Activated naive CD8-positive, alpha-beta T cell treated with anti-CD3 and anti-CD28 coated beads, Interleukin-2, amount 50 U/mL, for 24 hours (primary cell): ENCODE results near the gene KCTD16.

Experiments used
- ATAC-seq: fragments of 150-1000 bp; cut with Tn5 transposase; one replicate; pipeline ENCODE4 v1.10.0; 2021
- DNase-seq: peaks from one replicate; pipeline ENCODE4 v3.0.0; 2021
- H3K27ac Mint-ChIP-seq: one replicate; pipeline ENCODE4 v1.8.0; 2021; ENCODE audit warnings: mild to moderate bottlenecking, mixed read lengths
- H3K27me3 Mint-ChIP-seq: one replicate; pipeline ENCODE4 v1.8.0; 2021; ENCODE audit warnings: mixed read lengths
- H3K36me3 Mint-ChIP-seq: one replicate; pipeline ENCODE4 v1.8.0; 2021; ENCODE audit warnings: low read depth, mixed read lengths
- H3K4me1 Mint-ChIP-seq: one replicate; pipeline ENCODE4 v1.8.0; 2021; ENCODE audit warnings: mixed read lengths
- H3K4me3 Mint-ChIP-seq: one replicate; pipeline ENCODE4 v1.8.0; 2021; ENCODE audit warnings: mild to moderate bottlenecking, moderate library complexity, mixed read lengths
- H3K9me3 Mint-ChIP-seq: one replicate; pipeline ENCODE4 v1.8.0; 2021; ENCODE audit warnings: mixed read lengths

Gene KCTD16

DNA sequence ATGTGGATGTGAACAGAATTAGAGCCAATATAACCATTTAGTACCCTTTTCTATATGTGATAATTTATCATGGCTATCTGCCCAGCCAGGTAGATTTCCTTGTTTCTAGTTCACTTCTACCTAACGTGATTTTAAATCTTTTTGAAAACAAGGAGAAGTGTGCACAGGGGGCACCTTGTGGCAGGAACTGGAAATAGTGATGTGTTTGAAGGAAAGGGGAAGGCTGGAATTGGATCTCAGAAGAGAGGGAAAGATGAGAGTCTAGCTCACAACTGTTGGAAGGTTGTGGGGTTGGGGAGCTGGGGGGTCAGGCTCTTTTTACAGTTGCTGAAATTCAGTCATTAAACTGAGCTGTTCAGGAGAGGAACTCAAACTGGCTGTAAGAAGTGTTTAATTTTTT, 219.5 kb downstream of the KCTD16 start:
- no peak overlapping the region for H3K4me3 Mint-ChIP-seq
- peaks cover 3% of the 10 kb centered on the region for H3K9me3 Mint-ChIP-seq
- no peaks in the 10 kb centered on the region for H3K4me1 Mint-ChIP-seq
- no peaks in the 10 kb centered on the region for H3K36me3 Mint-ChIP-seq
- no peak for DNase-seq
- H3K27me3 Mint-ChIP-seq, result no peaks in the 10 kb centered on the region
- H3K27ac Mint-ChIP-seq, result no peak overlapping the region
- no peak for ATAC-seq

- Mint-ChIP-seq H3K36me3 (no peaks in the 10 kb centered on the region), H3K4me3 (no peak overlapping the region), H3K4me1 (no peaks in the 10 kb centered on the region), H3K9me3 (peaks cover 3% of the 10 kb centered on the region), H3K27ac (no peak overlapping the region), H3K27me3 (no peaks in the 10 kb centered on the region)
- ATAC-seq (no peak), DNase-seq (no peak)
These were observed 220.4 kb downstream of the KCTD16 start for GRCh38 chr5:144391044-144391443.

DNA sequence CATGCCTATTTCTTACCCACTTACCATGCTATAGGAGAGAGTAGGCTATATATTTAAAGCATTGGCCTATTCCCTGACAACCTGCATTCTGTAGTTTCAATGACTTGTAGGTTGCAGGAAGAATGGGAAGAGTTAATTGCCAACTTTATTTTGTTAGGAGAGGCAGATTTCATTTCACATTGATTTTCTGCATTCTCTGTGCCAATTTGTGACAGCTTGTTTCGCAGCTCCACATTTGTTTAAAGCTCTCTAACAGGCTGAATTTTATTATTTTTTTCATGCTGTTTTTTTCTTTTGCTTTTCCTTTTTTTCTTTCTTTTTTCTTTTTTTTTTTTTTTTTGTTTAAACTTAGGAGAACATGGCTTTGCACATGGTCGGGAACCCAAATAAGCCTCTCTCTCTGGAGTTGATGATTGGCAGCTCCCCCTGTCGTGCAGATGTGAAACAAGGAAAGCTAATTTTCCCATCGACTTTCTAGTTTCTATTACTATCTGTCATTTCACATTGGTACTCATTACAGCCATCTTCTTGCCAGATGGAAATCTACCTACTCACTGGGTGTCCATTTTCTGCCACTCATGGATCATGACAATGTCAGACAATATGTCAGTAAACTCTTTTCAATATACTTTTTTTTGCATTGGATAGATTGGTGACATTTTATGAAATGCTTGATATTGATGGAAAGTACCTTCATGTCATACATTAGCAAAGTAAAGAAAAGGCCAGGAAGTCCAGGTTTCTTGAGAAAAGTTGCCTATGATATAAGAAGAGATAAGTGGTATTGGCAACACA, 223.2 kb downstream of the KCTD16 start:
- H3K27ac Mint-ChIP-seq, result no peak overlapping the region
- no peaks in the 10 kb centered on the region for H3K27me3 Mint-ChIP-seq
- H3K36me3 Mint-ChIP-seq, result no peaks in the 10 kb centered on the region
- ATAC-seq (no peak), DNase-seq (no peak)
- no peak overlapping the region for H3K4me3 Mint-ChIP-seq
- H3K9me3 Mint-ChIP-seq, result no peaks in the 10 kb centered on the region
- H3K4me1 Mint-ChIP-seq, result no peaks in the 10 kb centered on the region

DNA sequence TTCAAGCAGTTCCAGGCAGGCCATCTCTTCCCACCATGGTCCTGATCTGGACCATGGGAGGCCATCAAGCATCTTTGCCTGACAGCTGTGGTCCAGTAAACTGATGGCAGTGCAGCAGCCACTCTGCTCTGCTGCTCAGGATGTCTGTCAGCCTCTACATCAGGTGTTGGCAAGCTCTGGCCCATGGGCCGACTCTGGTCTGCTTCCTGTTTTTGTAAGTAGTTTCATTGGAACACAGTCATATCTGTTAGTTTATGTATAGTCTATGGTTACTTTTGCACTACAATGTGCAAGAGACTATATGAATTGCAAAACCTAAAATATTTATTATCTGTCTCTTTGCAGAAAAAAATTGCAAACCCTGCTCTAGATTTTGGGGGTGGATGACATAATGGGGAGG, 225.0 kb downstream of the KCTD16 start:
- Mint-ChIP-seq H3K4me1 (no peaks in the 10 kb centered on the region), H3K9me3 (no peaks in the 10 kb centered on the region), H3K36me3 (no peaks in the 10 kb centered on the region), H3K27ac (no peak overlapping the region), H3K4me3 (no peak overlapping the region), H3K27me3 (no peaks in the 10 kb centered on the region)
- no peak for DNase-seq
- ATAC-seq, result no peak

DNA sequence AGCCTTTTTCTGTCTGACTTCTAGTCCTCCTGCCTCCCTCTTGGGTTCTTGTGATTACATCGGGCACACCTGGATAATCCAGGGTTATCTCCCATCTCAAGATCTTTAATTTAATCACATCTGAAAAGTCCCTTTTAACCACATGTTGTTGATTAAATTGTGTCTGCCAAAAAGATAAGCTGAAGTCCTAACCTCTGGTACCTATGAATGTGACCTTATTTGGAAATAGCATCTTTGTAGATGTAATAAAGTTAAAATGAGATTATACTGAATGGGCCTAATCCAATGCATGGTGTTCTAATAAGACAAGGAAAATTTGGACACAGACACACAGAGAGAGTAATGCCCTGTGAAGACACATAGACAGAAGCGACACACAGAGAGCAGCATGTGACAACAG, 232.4 kb downstream of the KCTD16 start:
- Mint-ChIP-seq H3K4me3 (no peak overlapping the region), H3K27me3 (no peaks in the 10 kb centered on the region), H3K27ac (no peak overlapping the region), H3K36me3 (no peaks in the 10 kb centered on the region), H3K4me1 (no peaks in the 10 kb centered on the region), H3K9me3 (no peaks in the 10 kb centered on the region)
- DNase-seq, result no peak
- no peak for ATAC-seq

GRCh38 chr5:144403817-144404420, 233.2 kb downstream of the KCTD16 start:
- no peak overlapping the region for H3K4me3 Mint-ChIP-seq
- no peaks in the 10 kb centered on the region for H3K27me3 Mint-ChIP-seq
- H3K27ac Mint-ChIP-seq, result no peak overlapping the region
- no peaks in the 10 kb centered on the region for H3K9me3 Mint-ChIP-seq
- H3K36me3 Mint-ChIP-seq, result no peaks in the 10 kb centered on the region
- ATAC-seq, result no peak
- DNase-seq, result no peak
- no peaks in the 10 kb centered on the region for H3K4me1 Mint-ChIP-seq

- no peaks in the 10 kb centered on the region for H3K4me1 Mint-ChIP-seq
- no peak overlapping the region for H3K27ac Mint-ChIP-seq
- peaks cover under 1% of the 10 kb centered on the region for H3K9me3 Mint-ChIP-seq
- DNase-seq (no peak), ATAC-seq (no peak)
- H3K4me3 Mint-ChIP-seq, result no peak overlapping the region
- H3K27me3 Mint-ChIP-seq, result no peaks in the 10 kb centered on the region
- no peaks in the 10 kb centered on the region for H3K36me3 Mint-ChIP-seq
These were observed 234.0 kb downstream of the KCTD16 start for GRCh38 chr5:144404672-144405071.

DNA sequence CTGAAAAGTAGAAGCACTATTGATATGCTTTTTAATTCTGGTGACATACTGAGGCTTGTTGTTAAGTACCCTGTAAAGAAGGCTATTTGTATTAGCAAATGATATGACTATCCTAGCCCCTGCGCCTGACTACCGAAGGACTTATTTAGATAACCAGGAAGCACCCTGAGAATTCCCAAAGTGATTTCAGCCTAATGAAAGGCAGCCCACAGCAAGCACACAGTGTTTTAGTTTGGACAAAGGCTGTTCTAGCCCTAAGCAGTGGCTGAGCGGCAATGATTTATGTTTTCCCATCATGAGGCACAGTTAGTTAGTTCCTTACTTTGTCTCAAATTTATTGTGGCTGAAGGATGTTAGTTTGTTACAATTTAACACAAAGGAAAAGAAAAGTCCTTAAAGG, 235.3 kb downstream of the KCTD16 start:
- Mint-ChIP-seq H3K4me3 (no peak overlapping the region), H3K9me3 (peaks cover 4% of the 10 kb centered on the region), H3K4me1 (no peaks in the 10 kb centered on the region), H3K27ac (no peak overlapping the region), H3K36me3 (no peaks in the 10 kb centered on the region), H3K27me3 (no peaks in the 10 kb centered on the region)
- ATAC-seq (no peak), DNase-seq (no peak)

DNA sequence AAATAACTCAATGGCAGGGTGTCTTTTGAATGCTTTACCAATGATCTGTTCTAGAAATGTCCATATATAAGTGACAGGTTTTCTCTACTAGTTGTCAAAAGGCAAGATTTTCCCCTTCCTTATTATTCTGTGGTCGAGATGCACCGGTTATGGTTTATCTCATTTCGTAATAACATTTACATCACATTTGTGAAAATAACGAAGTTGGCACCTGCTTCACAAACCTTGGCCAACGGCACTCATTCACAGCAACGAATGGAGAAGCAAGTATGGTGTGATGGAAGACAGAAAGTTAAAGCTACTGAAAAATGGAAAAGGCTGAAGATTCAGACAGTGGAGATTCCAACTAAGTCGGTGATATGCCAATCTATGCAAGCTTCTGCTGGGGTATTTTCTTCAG, 235.8 kb downstream of the KCTD16 start:
- H3K36me3 Mint-ChIP-seq, result no peaks in the 10 kb centered on the region
- no peak for DNase-seq
- no peak overlapping the region for H3K4me3 Mint-ChIP-seq
- H3K9me3 Mint-ChIP-seq, result peaks cover 4% of the 10 kb centered on the region
- no peaks in the 10 kb centered on the region for H3K4me1 Mint-ChIP-seq
- H3K27me3 Mint-ChIP-seq, result no peaks in the 10 kb centered on the region
- no peak overlapping the region for H3K27ac Mint-ChIP-seq
- ATAC-seq, result no peak

GRCh38 chr5:144414202-144415029, 243.7 kb downstream of the KCTD16 start:
- Mint-ChIP-seq H3K27ac (no peak overlapping the region), H3K36me3 (no peaks in the 10 kb centered on the region), H3K4me3 (no peak overlapping the region), H3K4me1 (no peaks in the 10 kb centered on the region), H3K9me3 (peaks cover 11% of the 10 kb centered on the region), H3K27me3 (no peaks in the 10 kb centered on the region)
- no peak for ATAC-seq
- DNase-seq, result no peak

DNA sequence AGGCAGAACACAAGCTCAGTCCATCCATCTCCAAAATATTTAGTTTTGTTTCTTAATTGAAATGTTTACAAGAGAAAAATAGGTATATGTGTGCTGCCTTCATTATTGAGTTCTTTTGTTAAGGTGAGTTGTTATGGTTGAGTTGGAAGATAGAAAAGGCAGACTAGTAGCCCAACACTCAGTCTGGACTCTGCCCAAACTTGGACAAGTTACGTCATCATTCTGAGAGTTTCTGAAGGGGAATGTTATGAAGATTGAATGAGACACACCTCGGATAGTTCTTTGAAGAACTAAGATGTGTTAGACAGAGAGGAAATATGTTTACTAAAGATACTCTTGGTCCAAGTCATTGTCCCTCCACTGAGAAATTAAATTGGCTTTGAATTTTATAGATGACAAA, 245.5 kb downstream of the KCTD16 start:
- H3K27ac Mint-ChIP-seq, result no peak overlapping the region
- no peaks in the 10 kb centered on the region for H3K27me3 Mint-ChIP-seq
- no peaks in the 10 kb centered on the region for H3K4me1 Mint-ChIP-seq
- peaks cover 14% of the 10 kb centered on the region for H3K9me3 Mint-ChIP-seq
- H3K4me3 Mint-ChIP-seq, result no peak overlapping the region
- ATAC-seq (no peak), DNase-seq (no peak)
- H3K36me3 Mint-ChIP-seq, result no peaks in the 10 kb centered on the region

- no peak overlapping the region for H3K27ac Mint-ChIP-seq
- no peaks in the 10 kb centered on the region for H3K36me3 Mint-ChIP-seq
- no peak for ATAC-seq
- peaks cover 21% of the 10 kb centered on the region for H3K9me3 Mint-ChIP-seq
- no peak overlapping the region for H3K4me3 Mint-ChIP-seq
- no peak for DNase-seq
- no peaks in the 10 kb centered on the region for H3K27me3 Mint-ChIP-seq
- no peaks in the 10 kb centered on the region for H3K4me1 Mint-ChIP-seq
These were observed 248.0 kb downstream of the KCTD16 start for GRCh38 chr5:144418719-144419118.

- no peak for ATAC-seq
- Mint-ChIP-seq H3K4me1 (no peaks in the 10 kb centered on the region), H3K27ac (no peak overlapping the region), H3K36me3 (no peaks in the 10 kb centered on the region), H3K27me3 (no peaks in the 10 kb centered on the region), H3K9me3 (peaks cover 17% of the 10 kb centered on the region), H3K4me3 (no peak overlapping the region)
- no peak for DNase-seq
These were observed 250.7 kb downstream of the KCTD16 start for GRCh38 chr5:144421411-144421810.

DNA sequence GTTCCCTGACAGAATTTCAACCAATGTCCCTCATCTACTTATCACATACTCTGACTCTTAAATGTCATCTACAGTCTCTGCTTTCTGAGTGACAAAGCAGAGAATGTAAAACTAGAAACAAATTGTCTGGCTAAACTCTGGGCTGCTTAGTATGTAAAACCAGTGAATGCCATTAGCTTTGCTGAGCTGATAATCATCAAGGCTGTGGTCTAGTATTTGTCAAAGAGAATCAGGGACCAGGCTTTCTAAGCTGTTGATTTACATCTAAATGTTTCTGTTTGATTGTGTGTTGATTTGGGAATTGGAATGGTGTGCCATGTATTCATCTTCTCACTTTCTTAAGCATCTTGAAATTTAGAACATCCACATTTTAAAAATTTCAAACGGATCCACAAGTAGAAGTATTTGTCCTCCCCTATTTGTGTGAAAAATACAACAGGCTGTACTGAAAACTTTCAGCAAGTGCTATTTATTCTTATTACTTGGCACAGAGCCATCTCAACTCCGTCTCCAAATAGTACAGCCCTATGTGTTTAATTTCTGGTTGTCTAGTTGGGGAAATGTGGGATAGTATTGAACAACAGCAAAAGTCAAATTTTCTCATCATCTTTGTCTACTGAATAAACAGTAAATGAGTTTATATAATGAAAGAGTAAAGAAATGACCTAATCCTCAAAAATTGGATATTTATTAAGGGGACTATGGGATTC, 251.5 kb downstream of the KCTD16 start:
- DNase-seq, result no peak
- peaks cover 13% of the 10 kb centered on the region for H3K9me3 Mint-ChIP-seq
- no peaks in the 10 kb centered on the region for H3K36me3 Mint-ChIP-seq
- ATAC-seq, result no peak
- no peaks in the 10 kb centered on the region for H3K4me1 Mint-ChIP-seq
- H3K4me3 Mint-ChIP-seq, result no peak overlapping the region
- H3K27ac Mint-ChIP-seq, result no peak overlapping the region
- no peaks in the 10 kb centered on the region for H3K27me3 Mint-ChIP-seq
